HUES64 (cell line): ENCODE data around the gene UNG.

Source experiments
- H3K27ac ChIP-seq: 2 replicates; pipeline ENCODE4 v1.7.0; 2013; ENCODE audit warnings: low read depth, low read length, inconsistent platforms
- H3K27me3 ChIP-seq: 2 replicates; pipeline ENCODE4 v1.6.1; 2013; ENCODE audit warnings: mild to moderate bottlenecking, low read length; ENCODE audit not compliant: insufficient read depth
- H3K36me3 ChIP-seq: 2 replicates; pipeline ENCODE4 v1.6.1; 2013; ENCODE audit warnings: mild to moderate bottlenecking, low read length; ENCODE audit not compliant: insufficient read depth
- H3K4me1 ChIP-seq: 2 replicates; pipeline ENCODE4 v1.6.1; 2013; ENCODE audit warnings: mild to moderate bottlenecking, low read length, moderate library complexity; ENCODE audit not compliant: insufficient read depth
- H3K4me3 ChIP-seq: 2 replicates; pipeline ENCODE4 v1.5.1; 2013; ENCODE audit warnings: mild to moderate bottlenecking, low read length, moderate library complexity
- H3K9ac ChIP-seq: 2 replicates; pipeline ENCODE4 v1.6.1; 2013; ENCODE audit warnings: mild to moderate bottlenecking, low read depth, low read length
- H3K9me3 ChIP-seq: 2 replicates; pipeline ENCODE4 v1.6.1; 2013; ENCODE audit warnings: low read depth, low read length; ENCODE audit not compliant: insufficient read depth
- WGBS: fragments of 150-250, 120-280 bp; methylation state at CpG from one replicate; pipeline ENCODE4 v1.1.7; 2013; ENCODE audit warnings: missing lambda C conversion rate; 5-methylcytosine and 5-hydroxymethylcytosine counted together

The UNG gene

GRCh38 chr12:109121346-109121880 lies 24.0 kb downstream of the UNG start:
- H3K9ac ChIP-seq, result no peak overlapping the region
- H3K27me3 ChIP-seq, result no peaks in the 10 kb centered on the region
- no peak overlapping the region for H3K4me3 ChIP-seq
- 84% methylated on average over 3 of the region's 3 CpGs for WGBS
- no peak overlapping the region for H3K27ac ChIP-seq
- H3K4me1 ChIP-seq, result no peaks in the 10 kb centered on the region
- no peaks in the 10 kb centered on the region for H3K9me3 ChIP-seq
- no peaks in the 10 kb centered on the region for H3K36me3 ChIP-seq

- H3K36me3 ChIP-seq, result no peaks in the 10 kb centered on the region
- no peaks in the 10 kb centered on the region for H3K4me1 ChIP-seq
- H3K9me3 ChIP-seq, result no peaks in the 10 kb centered on the region
- no peaks in the 10 kb centered on the region for H3K27me3 ChIP-seq
- no peak overlapping the region for H3K27ac ChIP-seq
- no peak overlapping the region for H3K9ac ChIP-seq
- 88% methylated on average over 12 of the region's 12 CpGs for WGBS
- H3K4me3 ChIP-seq, result no peak overlapping the region
Measured at GRCh38 chr12:109124878-109125648, 27.7 kb downstream of the UNG start.

DNA sequence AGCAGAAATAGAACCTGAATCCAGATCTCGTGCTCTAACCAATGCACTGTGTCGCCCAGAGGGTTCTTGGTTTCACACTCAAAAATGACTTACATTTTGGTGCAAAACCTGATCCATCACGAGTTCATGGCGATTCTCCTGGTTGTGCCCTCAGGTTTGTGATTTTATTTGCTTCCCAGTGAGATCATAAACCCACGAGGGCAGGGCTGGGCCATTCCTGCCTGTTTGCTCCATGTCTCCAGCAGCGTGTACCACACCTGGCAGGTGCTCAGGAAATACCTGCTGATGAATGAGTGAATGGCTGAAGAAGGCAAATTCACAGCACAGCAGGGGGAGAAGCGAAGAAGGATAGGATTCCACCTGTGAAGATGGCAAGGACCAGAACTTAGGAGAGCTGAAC lies 28.4 kb downstream of the UNG start:
- H3K27me3 ChIP-seq, result no peaks in the 10 kb centered on the region
- H3K36me3 ChIP-seq, result no peaks in the 10 kb centered on the region
- no peak overlapping the region for H3K4me3 ChIP-seq
- 90% methylated on average over 7 of the region's 7 CpGs for WGBS
- no peak overlapping the region for H3K27ac ChIP-seq
- no peaks in the 10 kb centered on the region for H3K9me3 ChIP-seq
- H3K4me1 ChIP-seq, result no peaks in the 10 kb centered on the region
- no peak overlapping the region for H3K9ac ChIP-seq

DNA sequence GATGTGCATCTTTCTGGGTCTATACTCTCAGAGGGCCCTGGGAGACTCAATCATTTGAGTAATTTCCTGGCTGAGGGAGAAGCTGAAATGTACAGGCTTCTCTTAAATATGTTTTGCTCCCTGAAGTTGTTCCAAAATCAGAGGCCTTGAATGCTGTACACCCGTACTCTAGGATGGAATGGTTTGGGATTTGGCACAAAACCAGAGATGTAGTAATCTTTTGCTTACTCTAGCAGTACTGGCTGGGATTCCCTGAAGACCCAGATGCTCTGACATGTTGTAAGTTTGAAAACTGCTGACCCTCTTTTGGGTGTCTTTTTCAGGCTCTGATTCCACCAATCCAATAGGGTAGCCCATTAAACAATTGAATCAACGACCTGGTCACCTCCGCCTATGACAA lies 29.4 kb downstream of the UNG start:
- Histone ChIP-seq H3K9me3 (no peaks in the 10 kb centered on the region), H3K4me1 (no peaks in the 10 kb centered on the region), H3K27me3 (no peaks in the 10 kb centered on the region), H3K27ac (no peak overlapping the region), H3K36me3 (no peaks in the 10 kb centered on the region), H3K9ac (no peak overlapping the region), H3K4me3 (no peak overlapping the region)
- 89% methylated on average over 3 of the region's 3 CpGs for WGBS

DNA sequence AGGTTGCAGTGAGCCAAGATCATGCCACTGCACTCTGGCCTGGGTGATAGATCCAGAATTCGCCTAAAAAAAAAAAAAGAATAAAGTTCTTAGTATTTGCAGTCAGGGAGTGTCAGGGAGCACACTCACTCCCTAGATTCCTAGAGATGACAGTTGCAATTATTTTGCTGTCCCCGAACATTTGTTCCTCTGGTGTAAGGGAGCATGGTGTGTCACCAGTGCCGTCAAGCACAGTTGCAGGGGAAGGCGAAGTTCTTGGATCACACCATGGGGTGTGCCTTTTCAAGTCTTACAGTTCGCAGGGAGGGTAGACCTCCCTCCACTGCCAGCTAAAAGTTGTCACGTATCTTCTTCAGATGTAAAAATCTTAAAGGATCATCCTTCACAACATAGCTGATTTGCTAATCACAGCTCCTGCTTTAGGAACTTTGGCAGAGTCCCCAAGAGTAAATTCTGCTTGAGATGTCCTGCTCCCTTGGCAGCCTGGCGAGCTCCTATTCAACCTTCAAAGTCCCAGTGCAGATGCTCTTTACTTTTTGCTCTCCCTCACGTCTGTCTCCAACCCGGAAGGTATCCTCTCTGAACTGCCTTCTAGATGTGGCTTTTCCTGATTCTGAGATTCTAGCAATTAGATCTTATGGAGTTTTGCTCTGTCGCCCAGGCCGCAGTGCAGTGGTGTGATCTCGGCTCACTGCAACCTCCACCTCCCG lies 30.3 kb downstream of the UNG start:
- H3K36me3 ChIP-seq, result no peaks in the 10 kb centered on the region
- 80% methylated on average over 13 of the region's 13 CpGs for WGBS
- no peak overlapping the region for H3K4me3 ChIP-seq
- no peaks in the 10 kb centered on the region for H3K27me3 ChIP-seq
- no peaks in the 10 kb centered on the region for H3K4me1 ChIP-seq
- H3K9ac ChIP-seq, result no peak overlapping the region
- no peak overlapping the region for H3K27ac ChIP-seq
- no peaks in the 10 kb centered on the region for H3K9me3 ChIP-seq

GRCh38 chr12:109130297-109131153 lies 33.1 kb downstream of the UNG start:
- WGBS, result 93% methylated on average over 15 of the region's 15 CpGs
- Histone ChIP-seq H3K4me3 (no peak overlapping the region), H3K4me1 (no peaks in the 10 kb centered on the region), H3K9me3 (no peaks in the 10 kb centered on the region), H3K36me3 (no peaks in the 10 kb centered on the region), H3K27me3 (no peaks in the 10 kb centered on the region), H3K9ac (no peak overlapping the region), H3K27ac (no peak overlapping the region)

DNA sequence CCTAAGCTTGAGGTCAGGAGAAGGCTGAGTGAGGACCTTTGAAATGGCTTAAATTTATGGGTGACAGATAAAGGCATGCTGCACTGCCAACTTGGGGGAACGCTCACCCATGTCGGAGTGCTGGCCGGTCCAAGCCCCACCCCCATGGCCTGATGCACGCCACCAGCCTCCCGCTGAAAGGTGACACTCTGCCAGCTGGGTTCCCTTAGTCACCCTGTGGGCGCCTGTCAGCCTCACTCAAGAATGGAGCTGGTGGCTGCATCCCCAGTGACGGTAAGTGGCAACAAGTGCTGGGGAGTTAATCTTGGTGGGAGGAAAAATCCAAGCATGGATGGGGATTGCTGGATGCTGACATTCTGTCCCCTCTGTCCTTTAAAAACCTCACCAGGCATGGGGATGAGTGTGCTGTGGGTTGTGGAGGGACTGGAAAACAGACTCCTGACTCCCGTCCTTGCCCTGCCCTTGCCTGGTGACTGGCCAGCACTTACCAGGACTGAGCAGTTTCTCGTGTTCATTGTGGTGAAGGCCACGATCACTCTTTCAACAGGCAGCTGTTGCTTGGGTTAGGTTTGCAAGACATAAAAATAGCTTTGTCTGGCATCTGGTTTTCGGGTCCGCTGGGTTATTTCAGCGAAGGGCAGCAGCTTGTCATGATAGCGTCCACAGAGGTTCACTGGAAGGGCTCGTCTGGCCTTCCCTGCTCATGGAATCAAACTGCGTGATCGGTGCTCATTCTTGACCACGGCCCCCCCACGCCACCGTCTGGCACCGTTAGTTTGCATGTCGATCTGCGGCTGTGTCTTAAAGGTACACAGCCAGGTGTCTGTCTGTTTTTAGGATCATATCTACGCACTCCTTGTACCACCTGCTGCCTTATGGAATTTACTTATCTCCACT lies 34.0 kb downstream of the UNG start:
- no peaks in the 10 kb centered on the region for H3K9me3 ChIP-seq
- 80% methylated on average over 24 of the region's 24 CpGs for WGBS
- H3K9ac ChIP-seq, result no peak overlapping the region
- H3K4me3 ChIP-seq, result no peak overlapping the region
- no peaks in the 10 kb centered on the region for H3K36me3 ChIP-seq
- H3K27ac ChIP-seq, result no peak overlapping the region
- H3K27me3 ChIP-seq, result no peaks in the 10 kb centered on the region
- no peaks in the 10 kb centered on the region for H3K4me1 ChIP-seq

- no peak overlapping the region for H3K9ac ChIP-seq
- H3K9me3 ChIP-seq, result no peaks in the 10 kb centered on the region
- no peaks in the 10 kb centered on the region for H3K27me3 ChIP-seq
- no peaks in the 10 kb centered on the region for H3K4me1 ChIP-seq
- H3K36me3 ChIP-seq, result no peaks in the 10 kb centered on the region
- no peak overlapping the region for H3K4me3 ChIP-seq
- WGBS, result 69% methylated on average over 6 of the region's 6 CpGs
- H3K27ac ChIP-seq, result no peak overlapping the region
Measured at GRCh38 chr12:109134186-109134917, 37.0 kb downstream of the UNG start.

DNA sequence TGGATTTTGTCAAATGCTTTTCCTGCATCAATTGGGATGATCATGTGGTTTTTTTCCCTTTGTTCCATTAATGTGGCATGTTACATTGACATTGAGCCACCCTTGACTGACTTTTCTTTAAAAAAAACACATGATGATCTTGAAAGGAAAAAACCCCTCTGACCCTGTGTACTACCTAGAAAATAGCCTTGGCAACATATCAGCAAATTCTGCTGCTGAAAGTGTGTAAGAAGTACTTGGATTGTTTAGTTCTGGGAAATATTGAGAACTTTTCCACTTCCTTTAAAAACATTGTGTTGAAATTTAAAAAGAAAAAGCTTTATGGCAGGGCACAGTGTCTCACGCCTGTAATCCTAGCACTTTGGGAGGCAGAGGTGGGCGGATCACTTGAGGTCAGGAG lies 39.7 kb downstream of the UNG start:
- H3K27me3 ChIP-seq, result no peaks in the 10 kb centered on the region
- no peak overlapping the region for H3K9ac ChIP-seq
- H3K4me3 ChIP-seq, result no peak overlapping the region
- H3K9me3 ChIP-seq, result no peaks in the 10 kb centered on the region
- 87% methylated on average over 2 of the region's 2 CpGs for WGBS
- no peak overlapping the region for H3K27ac ChIP-seq
- no peaks in the 10 kb centered on the region for H3K4me1 ChIP-seq
- H3K36me3 ChIP-seq, result no peaks in the 10 kb centered on the region

DNA sequence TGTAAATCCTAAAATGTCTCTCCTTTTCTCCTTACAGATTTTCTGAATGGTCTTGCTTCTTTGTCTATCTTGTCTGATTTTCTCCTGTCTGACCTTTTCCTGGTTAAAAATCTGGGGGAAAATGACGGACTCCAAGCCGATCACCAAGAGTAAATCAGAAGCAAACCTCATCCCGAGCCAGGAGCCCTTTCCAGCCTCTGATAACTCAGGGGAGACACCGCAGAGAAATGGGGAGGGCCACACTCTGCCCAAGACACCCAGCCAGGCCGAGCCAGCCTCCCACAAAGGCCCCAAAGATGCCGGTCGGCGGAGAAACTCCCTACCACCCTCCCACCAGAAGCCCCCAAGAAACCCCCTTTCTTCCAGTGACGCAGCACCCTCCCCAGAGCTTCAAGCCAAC lies 42.0 kb downstream of the UNG start:
- Histone ChIP-seq H3K27me3 (no peaks in the 10 kb centered on the region), H3K9ac (no peak overlapping the region), H3K4me1 (no peaks in the 10 kb centered on the region), H3K9me3 (no peaks in the 10 kb centered on the region), H3K36me3 (no peaks in the 10 kb centered on the region), H3K4me3 (no peak overlapping the region), H3K27ac (no peak overlapping the region)
- WGBS, result 89% methylated on average over 9 of the region's 9 CpGs
